Activated T-helper 1 cell treated with anti-CD3 and anti-CD28 coated beads, Interleukin-12 subunit alpha, Interleukin-12 subunit beta, Interleukin-2, Interleukin-4 antibody, amounts not matched to agents 30 ng/mL and 10 ng/mL and 1 ng/mL, durations not matched to agents 14 hours and 24 hours and 36 hours (primary cell): ENCODE measurements around the gene SECTM1. TPM values are rescaled to one million over a fixed set of nuclear protein-coding genes. Genes with fewer than 3 reads are reported as not detected.

Experiments
- DNase-seq: peaks from one replicate; pipeline ENCODE4 v3.0.0; 2021; ENCODE audit warnings: low spot score
- H3K27ac Mint-ChIP-seq: one replicate; pipeline ENCODE4 v1.8.0; 2021; ENCODE audit warnings: mild to moderate bottlenecking, mixed read lengths
- H3K27me3 Mint-ChIP-seq: one replicate; pipeline ENCODE4 v1.8.0; 2022; ENCODE audit warnings: mild to moderate bottlenecking, moderate library complexity, mixed read lengths; ENCODE audit not compliant: insufficient read depth
- H3K36me3 Mint-ChIP-seq: one replicate; pipeline ENCODE4 v1.8.0; 2021; ENCODE audit warnings: low read depth, mixed read lengths
- H3K4me1 Mint-ChIP-seq: one replicate; pipeline ENCODE4 v1.8.0; 2021; ENCODE audit warnings: low read depth, mixed read lengths
- H3K4me3 Mint-ChIP-seq: one replicate; pipeline ENCODE4 v1.8.0; 2021; ENCODE audit warnings: mild to moderate bottlenecking, moderate library complexity, mixed read lengths
- H3K9me3 Mint-ChIP-seq: one replicate; pipeline ENCODE4 v1.8.0; 2021; ENCODE audit warnings: mixed read lengths
- intact Hi-C: fragments of 100-400 bp; cut with micrococcal nuclease; formaldehyde crosslinking; loops from one replicate; pipeline ENCODE4 v1.15.1; 2024
- total RNA-seq: library from RNA; stranded (reverse); gene quantifications from 2 replicates; pipeline ENCODE4 v1.2.3, GENCODE V29; 2022

SECTM1 gene
- total RNA-seq, 1 donor from 2014 or later = 4.2 TPM

GRCh38 chr17:82324566-82325285 is 8.8 kb downstream of the SECTM1 start:
- Mint-ChIP-seq H3K9me3 (no peaks in the 10 kb centered on the region), H3K27ac (peak overlapping the region; percentile 72), H3K36me3 (peaks cover 10% of the 10 kb centered on the region), H3K4me1 (peaks cover 13% of the 10 kb centered on the region), H3K4me3 (peak overlapping the region; percentile 59), H3K27me3 (no peaks in the 10 kb centered on the region)
- intact Hi-C loops = no loop called here
- no peak for DNase-seq

GRCh38 chr17:82323514-82324234 is 9.9 kb downstream of the SECTM1 start:
- peak overlapping the region; percentile 61 for H3K27ac Mint-ChIP-seq
- intact Hi-C loops = no loop called here
- H3K36me3 Mint-ChIP-seq = peaks cover 10% of the 10 kb centered on the region
- H3K4me3 Mint-ChIP-seq = peak overlapping the region; percentile 54
- H3K27me3 Mint-ChIP-seq = no peaks in the 10 kb centered on the region
- DNase-seq = no peak
- H3K4me1 Mint-ChIP-seq = peaks cover 13% of the 10 kb centered on the region
- H3K9me3 Mint-ChIP-seq = no peaks in the 10 kb centered on the region

- no peaks in the 10 kb centered on the region for H3K27me3 Mint-ChIP-seq
- peak overlapping the region; percentile 81 for H3K27ac Mint-ChIP-seq
- H3K36me3 Mint-ChIP-seq = peaks cover 10% of the 10 kb centered on the region
- peaks cover 13% of the 10 kb centered on the region for H3K4me1 Mint-ChIP-seq
- intact Hi-C loops = no loop called here
- H3K9me3 Mint-ChIP-seq = no peaks in the 10 kb centered on the region
- DNase-seq = no peak
- H3K4me3 Mint-ChIP-seq = peak overlapping the region; percentile 94
Observed at GRCh38 chr17:82322526-82323453, 10.8 kb downstream of the SECTM1 start.

GRCh38 chr17:82321947-82322466 is 11.6 kb downstream of the SECTM1 start:
- Mint-ChIP-seq H3K4me1 (peaks cover 18% of the 10 kb centered on the region), H3K36me3 (peaks cover 10% of the 10 kb centered on the region), H3K27me3 (no peaks in the 10 kb centered on the region), H3K9me3 (no peaks in the 10 kb centered on the region), H3K4me3 (peak overlapping the region; percentile 94), H3K27ac (peak overlapping the region; percentile 81)
- intact Hi-C loops = loop anchor here (1.0 kb wide), 5 partner anchors 16 to 116 kb away; no protein-coding TSS in a partner anchor
- no peak for DNase-seq

- H3K4me1 Mint-ChIP-seq = peaks cover 18% of the 10 kb centered on the region
- H3K9me3 Mint-ChIP-seq = no peaks in the 10 kb centered on the region
- DNase-seq = peak; percentile 71
- H3K27me3 Mint-ChIP-seq = no peaks in the 10 kb centered on the region
- H3K36me3 Mint-ChIP-seq = peaks cover 11% of the 10 kb centered on the region
- intact Hi-C loops = loop anchor here (1.0 kb wide), 5 partner anchors 15 to 115 kb away; no protein-coding TSS in a partner anchor
- peak overlapping the region; percentile 94 for H3K4me3 Mint-ChIP-seq
- H3K27ac Mint-ChIP-seq = peak overlapping the region; percentile 99
Observed at GRCh38 chr17:82320956-82321927, 12.3 kb downstream of the SECTM1 start.

- no peak for DNase-seq
- Mint-ChIP-seq H3K27ac (peak overlapping the region; percentile 99), H3K9me3 (no peaks in the 10 kb centered on the region), H3K36me3 (peaks cover 19% of the 10 kb centered on the region), H3K4me1 (peaks cover 18% of the 10 kb centered on the region), H3K27me3 (no peaks in the 10 kb centered on the region), H3K4me3 (peak overlapping the region; percentile 51)
- intact Hi-C loops = no loop called here
Observed at GRCh38 chr17:82320140-82320840, 13.3 kb downstream of the SECTM1 start.

GRCh38 chr17:82319619-82320062 is 13.9 kb downstream of the SECTM1 start:
- no peak for DNase-seq
- Mint-ChIP-seq H3K27me3 (no peaks in the 10 kb centered on the region), H3K4me3 (no peak overlapping the region), H3K36me3 (peaks cover 15% of the 10 kb centered on the region), H3K4me1 (peaks cover 13% of the 10 kb centered on the region), H3K27ac (peak overlapping the region; percentile 99), H3K9me3 (no peaks in the 10 kb centered on the region)
- intact Hi-C loops = no loop called here

- no peak for DNase-seq
- intact Hi-C loops = no loop called here
- Mint-ChIP-seq H3K4me3 (no peak overlapping the region), H3K36me3 (peaks cover 17% of the 10 kb centered on the region), H3K9me3 (no peaks in the 10 kb centered on the region), H3K4me1 (peaks cover 10% of the 10 kb centered on the region), H3K27me3 (no peaks in the 10 kb centered on the region), H3K27ac (no peak overlapping the region)
Observed at GRCh38 chr17:82318772-82319606, 14.6 kb downstream of the SECTM1 start.

GRCh38 chr17:82318169-82318498 is 15.4 kb downstream of the SECTM1 start:
- H3K9me3 Mint-ChIP-seq = no peaks in the 10 kb centered on the region

GRCh38 chr17:82317394-82318168 is 16.0 kb downstream of the SECTM1 start, which contains the start of gene CD7:
TSS of gene CD7 (minus strand) at chr17:82317608. CDS start at chr17:82317495, 113 bp downstream.
- Mint-ChIP-seq H3K27ac (no peak within 1 kb of the TSS), H3K4me3 (peak within 1 kb of the TSS; percentile 97), H3K9me3 (no peaks in the 10 kb centered on the region), H3K27me3 (no peaks in the 10 kb centered on the region), H3K4me1 (peaks cover 10% of the 10 kb centered on the region), H3K36me3 (peaks cover 22% of the 10 kb centered on the region)
- peak; percentile 69 for DNase-seq
- intact Hi-C loops = loop anchor here (1.0 to 2.0 kb wide), 3 partner anchors 11 to 45 kb away; partner anchors contain the start of gene CSNK1D

More at GRCh38 chr17:82318169-82318498, 15.4 kb downstream of the SECTM1 start:
- no peak for DNase-seq
- no peaks in the 10 kb centered on the region for H3K27me3 Mint-ChIP-seq
- peaks cover 22% of the 10 kb centered on the region for H3K36me3 Mint-ChIP-seq
- no peak overlapping the region for H3K4me3 Mint-ChIP-seq
- no peak overlapping the region for H3K27ac Mint-ChIP-seq
- intact Hi-C loops = no loop called here
- peaks cover 10% of the 10 kb centered on the region for H3K4me1 Mint-ChIP-seq
